Cardiac muscle cell (in vitro differentiated cells and primary cell): ENCODE measurements around the gene APRT. TPM values are rescaled to one million over a fixed set of nuclear protein-coding genes. Genes with fewer than 3 reads are reported as not detected.
A peak's percentile ranks its signal among the peaks of the same experiment; 100 is the strongest.

Source experiments
- DNase-seq, 2 donors: peaks; one replicate each; pipeline versions ENCODE4 v3.0.0 to v3.0.0-alpha.2; 2010 to 2017; ENCODE audit warnings: low read depth in 1 of 2, low spot score in 1 of 2
- H3K27ac ChIP-seq: fragments of 200-600 bp; sonication (generic); 2 replicates; pipeline ENCODE4 v1.5.1; 2016
- H3K27me3 ChIP-seq: fragments of 200-600 bp; sonication (generic); 2 replicates; pipeline ENCODE4 v1.6.0; 2016; ENCODE audit warnings: control low read depth
- H3K36me3 ChIP-seq: fragments of 200-600 bp; sonication (generic); 2 replicates; pipeline ENCODE4 v1.5.1; 2016; ENCODE audit warnings: control low read depth
- H3K4me1 ChIP-seq: fragments of 200-600 bp; sonication (generic); 2 replicates; pipeline ENCODE4 v1.8.1; 2017; ENCODE audit warnings: low read depth, mild to moderate bottlenecking, mixed run types
- H3K4me3 ChIP-seq: fragments of 200-600 bp; sonication (generic); 2 replicates; pipeline ENCODE4 v1.5.1; 2016; ENCODE audit warnings: mild to moderate bottlenecking
- H3K9me3 ChIP-seq: fragments of 200-600 bp; sonication (generic); 2 replicates; pipeline ENCODE4 v1.5.1; 2017; ENCODE audit warnings: low read depth, mild to moderate bottlenecking, control low read depth
- polyA plus RNA-seq: library from polyadenylated mRNA; unstranded; fragments of >200 nt; fragmentation: Nextera tagmentation; extraction: Ambion mirVana; gene quantifications from 2 replicates; pipeline ENCODE4 v1.2.1, GENCODE V29; 2016
- total RNA-seq: library from RNA; depleted of rRNA; stranded (reverse); fragments of >200 nt; gene quantifications from 2 replicates; pipeline ENCODE4 v1.2.3, GENCODE V29; 2016
- TF ChIP-seq, protein P1 (sequence below): IDR thresholded peaks from 2 replicates; pipeline ENCODE4 v1.5.1; 2012; ENCODE audit warnings: low read depth, mild to moderate bottlenecking, low read length

The APRT gene
- total and polyA plus RNA-seq, 2 experiments from 2014 or later, result 123 to 169 TPM

DNA sequence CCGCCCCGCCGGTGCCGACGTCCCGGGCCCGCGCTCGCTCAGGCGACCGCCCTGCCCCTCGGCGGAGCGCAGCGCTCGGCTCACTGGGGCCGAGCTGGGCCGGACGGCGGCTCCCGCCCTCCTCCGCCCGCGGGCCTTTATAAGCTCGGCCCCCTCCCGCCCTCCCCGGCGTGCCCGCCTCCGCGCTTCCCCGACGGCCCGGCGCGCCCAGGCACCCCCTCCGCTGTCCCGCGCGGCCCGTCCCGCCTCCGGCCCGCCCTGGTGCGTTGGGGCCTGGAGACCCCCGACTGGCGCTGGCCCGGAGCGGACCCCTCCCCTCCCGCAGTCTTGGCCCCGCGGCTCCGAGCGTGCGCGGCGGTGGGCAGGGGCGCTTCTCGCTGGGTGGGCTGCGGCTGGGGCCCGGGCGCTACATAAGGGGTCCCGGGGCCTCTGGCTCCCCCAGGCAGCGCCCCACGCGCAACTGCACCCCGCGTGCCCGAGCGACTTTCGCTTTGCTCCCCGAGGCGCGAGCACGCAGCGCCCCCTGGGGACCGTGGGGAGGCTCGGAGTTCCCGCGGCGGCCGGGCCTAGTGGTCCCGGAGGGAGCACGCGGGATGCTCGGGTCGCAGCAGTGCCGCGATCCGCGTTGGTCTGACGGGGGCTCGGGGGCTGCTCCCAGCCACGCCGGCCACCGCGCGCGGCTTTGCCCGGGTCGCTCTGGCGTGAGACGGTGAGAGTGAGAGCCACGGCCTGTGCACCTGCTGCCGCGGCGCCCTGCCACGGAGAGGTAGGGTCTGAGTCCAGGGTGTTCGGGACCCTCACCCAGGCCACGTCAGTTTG is 26.4 kb downstream of the APRT start, which contains the start of gene PIEZO1:
Gene PIEZO1 (minus strand): TSS at position 115 of the 819 bp plus-strand sequence. CDS start 256 bp downstream, outside the sequence.
- DNase-seq, result peak; percentile 70 to 80
- no peaks in the 10 kb centered on the region for H3K27me3 ChIP-seq
- no peaks in the 10 kb centered on the region for H3K36me3 ChIP-seq
- H3K4me1 ChIP-seq, result peaks cover 7% of the 10 kb centered on the region
- no peaks in the 10 kb centered on the region for H3K9me3 ChIP-seq
- H3K27ac ChIP-seq, result peak within 1 kb of the TSS; percentile 70
- peak within 1 kb of the TSS; percentile 68 for H3K4me3 ChIP-seq
- TF ChIP-seq, protein P1, sequence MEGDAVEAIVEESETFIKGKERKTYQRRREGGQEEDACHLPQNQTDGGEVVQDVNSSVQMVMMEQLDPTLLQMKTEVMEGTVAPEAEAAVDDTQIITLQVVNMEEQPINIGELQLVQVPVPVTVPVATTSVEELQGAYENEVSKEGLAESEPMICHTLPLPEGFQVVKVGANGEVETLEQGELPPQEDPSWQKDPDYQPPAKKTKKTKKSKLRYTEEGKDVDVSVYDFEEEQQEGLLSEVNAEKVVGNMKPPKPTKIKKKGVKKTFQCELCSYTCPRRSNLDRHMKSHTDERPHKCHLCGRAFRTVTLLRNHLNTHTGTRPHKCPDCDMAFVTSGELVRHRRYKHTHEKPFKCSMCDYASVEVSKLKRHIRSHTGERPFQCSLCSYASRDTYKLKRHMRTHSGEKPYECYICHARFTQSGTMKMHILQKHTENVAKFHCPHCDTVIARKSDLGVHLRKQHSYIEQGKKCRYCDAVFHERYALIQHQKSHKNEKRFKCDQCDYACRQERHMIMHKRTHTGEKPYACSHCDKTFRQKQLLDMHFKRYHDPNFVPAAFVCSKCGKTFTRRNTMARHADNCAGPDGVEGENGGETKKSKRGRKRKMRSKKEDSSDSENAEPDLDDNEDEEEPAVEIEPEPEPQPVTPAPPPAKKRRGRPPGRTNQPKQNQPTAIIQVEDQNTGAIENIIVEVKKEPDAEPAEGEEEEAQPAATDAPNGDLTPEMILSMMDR, result peak; percentile 80

GRCh38 chr16:88784856-88785105 is 26.9 kb downstream of the APRT start:
- H3K27ac ChIP-seq, result peak overlapping the region; percentile 70
- peaks cover 11% of the 10 kb centered on the region for H3K4me1 ChIP-seq

GRCh38 chr16:88784074-88784855 is 27.5 kb downstream of the APRT start:
- peak; percentile 82 to 88 for DNase-seq
- Histone ChIP-seq H3K27ac (peak overlapping the region; percentile 70), H3K4me1 (peaks cover 17% of the 10 kb centered on the region), H3K36me3 (no peaks in the 10 kb centered on the region), H3K27me3 (no peaks in the 10 kb centered on the region), H3K9me3 (no peaks in the 10 kb centered on the region), H3K4me3 (peak overlapping the region; percentile 68)
- TF ChIP-seq, protein P1, result peak; percentile 56

More at GRCh38 chr16:88784856-88785105, 26.9 kb downstream of the APRT start:
- Histone ChIP-seq H3K9me3 (no peaks in the 10 kb centered on the region), H3K36me3 (no peaks in the 10 kb centered on the region), H3K4me3 (peak overlapping the region; percentile 68), H3K27me3 (no peaks in the 10 kb centered on the region)
- no peak for DNase-seq
- TF ChIP-seq, protein P1, result no peak

- Histone ChIP-seq H3K36me3 (no peaks in the 10 kb centered on the region), H3K4me1 (peaks cover 17% of the 10 kb centered on the region), H3K9me3 (no peaks in the 10 kb centered on the region), H3K27me3 (no peaks in the 10 kb centered on the region), H3K4me3 (no peak overlapping the region), H3K27ac (peak overlapping the region; percentile 70)
- TF ChIP-seq, protein P1, result no peak
- DNase-seq, result peak in 1 of 2 donors; percentile 45
Observed at GRCh38 chr16:88783391-88784073, 28.2 kb downstream of the APRT start.
